HG02884 (cell line): ENCODE results near the gene UCP3.
A peak's percentile ranks its signal among the peaks of the same experiment; 100 is the strongest.

Experiments
- ATAC-seq: cut with Tn5 transposase; IDR thresholded peaks from one replicate; pipeline ENCODE4 v1.9.1; 2021; ENCODE audit warnings: mild to moderate bottlenecking, moderate library complexity; ENCODE audit not compliant: unreplicated experiment

Gene UCP3

GRCh38 chr11:73980001-73980961 is 28.6 kb downstream of the UCP3 start:
- peak; percentile 46 for ATAC-seq

GRCh38 chr11:73978576-73979086 is 30.3 kb downstream of the UCP3 start:
- no peak for ATAC-seq

DNA sequence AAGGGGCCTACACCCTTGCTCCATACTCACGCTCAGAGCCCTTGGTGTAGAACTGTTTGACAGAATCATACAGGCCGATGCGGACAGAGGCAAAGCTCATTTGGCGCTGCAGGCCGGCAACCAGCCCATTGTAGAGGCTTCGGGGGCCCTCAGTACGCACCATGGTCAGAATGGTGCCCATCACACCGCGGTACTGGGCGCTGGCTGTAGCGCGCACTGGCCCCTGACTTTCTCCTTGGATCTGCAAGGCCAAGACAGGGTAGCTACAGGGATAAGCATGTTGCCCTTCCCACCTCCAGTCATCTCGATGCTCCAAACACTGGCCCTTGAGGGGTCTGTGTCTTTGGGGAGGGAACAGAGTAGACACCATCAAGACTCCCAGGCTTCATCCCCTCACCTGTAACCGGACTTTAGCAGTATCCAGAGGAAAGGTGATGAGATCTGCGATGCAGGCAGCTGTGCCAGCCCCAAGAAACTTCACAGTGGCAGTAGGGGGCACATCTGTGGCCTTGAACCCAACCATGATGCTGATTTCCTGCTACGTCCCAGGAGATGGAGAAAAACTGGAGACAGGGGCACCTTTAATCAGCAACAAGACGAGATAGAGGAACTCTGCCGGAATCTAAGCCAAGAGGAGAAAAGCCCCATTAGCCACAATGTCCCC is 30.9 kb downstream of the UCP3 start:
- ATAC-seq = no peak

DNA sequence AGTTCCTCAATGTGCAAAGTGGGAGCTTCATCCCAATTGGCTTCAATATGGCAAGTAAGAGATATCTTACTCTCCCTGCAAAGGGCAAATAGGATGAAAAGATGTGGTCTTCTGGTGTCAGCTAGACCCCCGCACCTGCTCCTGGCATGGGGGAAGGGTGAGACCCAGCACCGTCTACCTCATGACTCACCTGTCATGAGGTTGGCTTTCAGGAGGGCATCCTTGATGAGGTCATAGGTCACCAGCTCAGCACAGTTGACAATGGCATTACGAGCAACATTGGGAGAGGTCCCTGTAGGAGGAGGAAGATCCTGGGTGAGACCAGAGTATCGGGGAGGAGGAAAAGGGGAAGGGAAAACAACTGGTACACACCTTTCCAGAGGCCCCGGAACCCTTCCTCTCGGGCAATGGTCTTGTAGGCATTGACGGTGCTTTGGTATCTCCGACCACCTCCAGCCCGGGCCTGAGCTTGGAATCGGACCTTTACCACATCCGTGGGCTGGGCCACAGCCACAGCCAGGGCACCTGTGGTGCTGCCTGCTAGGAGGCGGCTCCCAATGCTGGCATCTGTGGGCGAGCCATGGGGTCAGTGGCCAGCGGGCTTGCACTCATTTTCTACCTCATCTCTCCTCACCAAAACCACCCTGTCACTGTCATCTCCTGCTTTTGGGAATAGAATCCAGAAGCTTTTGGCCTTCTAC is 32.3 kb downstream of the UCP3 start:
- ATAC-seq = no peak

DNA sequence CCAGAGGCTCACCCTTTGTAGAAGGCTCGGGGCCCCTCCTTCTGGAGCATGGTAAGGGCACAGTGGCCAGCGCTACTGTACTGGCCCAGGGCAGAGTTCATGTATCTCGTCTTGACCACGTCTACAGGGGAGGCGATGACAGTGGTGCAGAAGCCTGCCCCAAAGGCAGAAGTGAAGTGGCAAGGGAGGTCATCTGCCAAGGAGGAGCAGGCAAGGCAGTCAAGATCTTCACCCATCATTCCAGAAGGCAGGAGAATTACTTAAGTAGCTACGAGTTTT is 33.5 kb downstream of the UCP3 start:
- no peak for ATAC-seq

GRCh38 chr11:73974604-73975478 is 34.0 kb downstream of the UCP3 start:
- no peak for ATAC-seq

DNA sequence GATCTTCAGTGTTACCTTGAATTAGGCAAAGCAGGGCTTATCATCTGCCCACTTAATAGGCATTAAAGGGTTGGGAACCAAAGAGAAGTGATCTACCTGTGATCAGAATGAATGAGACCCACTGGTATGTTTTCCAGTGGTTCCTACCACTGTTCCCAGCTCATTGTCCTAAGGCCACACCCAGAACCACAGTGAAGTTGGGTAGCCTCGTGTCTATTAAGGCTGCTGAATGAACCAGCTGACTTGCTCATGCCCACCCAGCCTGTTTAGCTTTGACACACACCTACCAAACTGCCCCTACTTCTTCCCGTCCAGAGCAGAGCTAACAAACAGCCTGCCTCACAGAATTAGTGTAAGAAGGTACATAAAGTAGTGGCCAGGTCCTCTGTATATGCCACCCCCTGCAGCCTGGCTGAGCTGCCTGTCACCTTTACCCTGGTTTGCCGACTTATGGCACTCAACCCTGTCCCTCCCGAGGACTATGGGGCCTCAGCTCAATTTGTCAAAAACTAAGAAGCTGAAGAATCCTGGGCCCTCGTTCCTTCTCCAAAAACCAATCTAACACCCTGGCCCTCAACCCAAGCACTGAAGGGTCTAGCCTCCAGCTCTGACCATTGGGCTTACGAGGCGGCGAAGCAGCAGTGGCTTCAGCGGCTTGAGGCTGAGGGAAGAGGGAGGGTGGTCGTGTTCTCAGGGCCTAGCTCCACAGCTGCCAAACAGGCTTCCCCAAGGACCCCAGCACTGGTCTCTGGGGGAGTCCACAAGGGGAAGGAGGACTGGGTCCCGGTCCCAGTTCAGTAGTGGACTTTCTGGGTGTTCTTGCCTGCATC is 36.0 kb downstream of the UCP3 start:
- ATAC-seq = no peak

GRCh38 chr11:73972187-73972586 is 36.7 kb downstream of the UCP3 start:
- no peak for ATAC-seq

DNA sequence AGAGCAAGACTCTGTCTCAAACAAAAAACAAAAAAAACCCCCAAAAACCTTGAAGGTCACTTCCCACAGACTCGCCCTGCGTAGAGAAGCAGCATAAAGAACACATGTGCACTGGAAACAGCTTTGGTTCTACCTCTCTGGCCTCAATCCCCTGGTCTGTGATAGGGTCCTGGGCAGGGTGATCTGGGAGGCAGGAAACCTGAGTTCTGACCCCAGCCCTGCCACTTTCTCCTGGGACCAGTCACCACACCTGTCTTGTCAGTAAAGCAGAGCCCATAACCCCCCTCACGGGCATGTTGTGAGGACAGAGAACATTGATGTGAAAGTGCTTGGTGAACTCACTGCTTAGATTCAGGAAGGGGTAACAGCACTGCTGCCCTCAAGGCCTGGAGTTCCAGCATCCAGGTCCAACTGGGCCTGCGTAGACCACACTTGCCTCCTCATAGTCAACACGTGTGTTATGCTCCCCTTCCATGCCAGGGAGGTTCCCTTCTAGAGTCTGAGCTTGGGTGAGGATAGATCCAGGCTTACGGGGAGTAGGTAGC is 37.6 kb downstream of the UCP3 start:
- ATAC-seq = no peak

DNA sequence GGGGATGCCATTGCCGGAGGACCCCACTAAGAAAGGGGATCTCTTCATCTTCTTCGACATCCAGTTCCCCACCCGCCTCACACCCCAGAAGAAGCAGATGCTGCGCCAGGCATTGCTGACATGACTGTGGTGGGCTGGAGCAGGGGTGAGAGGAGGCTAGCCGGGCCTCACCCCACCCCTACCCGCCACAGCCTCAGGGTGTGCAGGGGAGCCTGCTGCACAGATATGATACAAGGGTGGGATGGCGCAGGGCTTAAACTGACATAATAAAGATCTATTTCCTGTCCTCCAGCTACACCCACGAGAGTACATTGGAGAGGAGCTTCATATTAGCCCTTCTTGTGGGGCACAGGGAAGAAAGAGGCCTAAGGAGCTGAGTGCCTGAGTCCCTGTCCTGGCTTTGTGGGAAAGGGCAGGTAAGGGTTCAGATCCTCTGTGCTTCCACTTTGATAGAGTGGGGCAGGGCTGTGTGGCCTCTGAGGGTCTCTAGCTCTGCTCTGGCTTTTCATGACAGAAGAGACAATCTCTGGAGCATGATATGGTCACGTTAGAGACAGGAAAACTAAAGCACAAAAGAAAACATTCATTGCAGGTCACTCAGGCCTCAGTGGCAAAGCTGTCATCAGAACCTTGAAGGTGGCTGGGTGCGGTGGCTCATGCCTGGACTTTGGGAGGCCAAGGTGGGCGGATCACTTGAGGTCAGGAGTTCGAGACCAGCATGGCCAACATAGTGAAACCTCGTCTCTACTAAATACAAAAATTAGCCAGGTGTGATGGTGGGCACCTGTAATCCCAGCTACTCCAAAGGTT is 38.7 kb downstream of the UCP3 start:
- ATAC-seq = no peak

DNA sequence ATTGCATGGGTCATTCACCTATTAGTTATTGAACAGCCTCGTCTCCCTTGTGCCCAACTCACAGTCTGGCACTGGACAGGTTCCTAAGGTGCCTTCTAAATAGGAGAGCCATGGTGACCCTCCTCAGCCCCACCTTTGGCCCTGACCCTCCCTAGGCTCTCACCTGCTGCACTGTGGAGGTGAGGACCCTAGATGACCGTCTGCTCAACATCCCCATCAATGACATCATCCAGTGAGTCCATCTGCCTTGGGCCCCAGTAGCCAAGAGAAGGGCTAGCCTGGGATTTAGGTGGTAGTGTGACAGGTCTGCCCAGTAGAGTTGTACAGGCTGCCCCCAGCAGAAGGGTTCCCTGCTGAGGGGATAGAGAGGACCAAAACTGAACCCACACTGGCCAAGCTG is 39.8 kb downstream of the UCP3 start:
- no peak for ATAC-seq

GRCh38 chr11:73968356-73968966 is 40.4 kb downstream of the UCP3 start:
- ATAC-seq = no peak

DNA sequence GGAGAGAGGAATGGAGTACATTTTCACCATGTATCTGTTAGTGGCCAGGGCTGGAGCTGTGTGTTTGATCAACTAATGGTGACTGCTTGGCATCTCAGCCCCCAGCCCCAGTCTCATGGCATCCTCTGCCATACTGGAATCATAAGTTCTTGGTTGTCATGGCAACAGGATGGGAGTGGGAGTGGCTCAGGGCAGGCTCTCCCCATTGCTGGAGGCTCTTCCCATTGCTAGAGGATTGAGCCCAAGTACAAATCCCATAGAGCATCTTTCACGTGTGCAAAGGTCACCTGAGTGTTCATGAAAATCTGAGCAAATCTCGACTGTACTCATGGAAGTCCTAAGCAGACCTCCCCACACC is 43.1 kb downstream of the UCP3 start:
- ATAC-seq = no peak

DNA sequence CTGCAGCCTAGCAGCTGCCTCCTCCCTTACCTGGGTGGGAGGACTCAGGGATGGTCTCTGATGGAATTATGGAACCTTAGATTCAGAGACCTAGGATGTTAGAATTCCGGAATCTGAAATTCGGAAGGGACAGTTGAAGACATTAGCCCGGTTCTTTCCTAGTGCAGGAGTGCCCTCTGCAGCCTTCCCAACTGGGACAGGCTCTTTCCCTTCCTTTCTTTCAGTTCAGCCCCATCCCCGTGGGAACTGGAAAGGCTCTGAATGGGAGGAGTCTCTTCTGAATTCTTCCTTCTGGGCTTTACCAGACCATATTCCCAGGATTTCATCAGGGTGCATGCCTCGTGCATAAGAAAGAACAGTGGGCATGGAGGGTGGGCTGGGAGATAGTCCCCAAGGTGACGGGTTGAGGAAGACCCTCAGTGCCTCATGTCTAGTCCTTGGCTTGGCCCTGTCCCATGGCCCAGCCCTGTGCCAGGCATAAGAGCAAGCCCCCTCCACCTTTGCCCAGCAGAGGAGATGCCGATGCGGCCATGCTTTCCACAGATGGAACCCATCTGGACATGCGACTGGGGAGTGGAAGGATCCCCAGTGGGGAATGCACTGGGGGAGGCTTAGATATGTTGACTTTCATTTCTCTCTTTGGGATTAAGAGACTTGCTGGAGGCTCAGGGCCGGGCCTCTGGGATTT is 43.7 kb downstream of the UCP3 start:
- no peak for ATAC-seq

GRCh38 chr11:73963861-73964260 is 45.0 kb downstream of the UCP3 start:
- no peak for ATAC-seq

DNA sequence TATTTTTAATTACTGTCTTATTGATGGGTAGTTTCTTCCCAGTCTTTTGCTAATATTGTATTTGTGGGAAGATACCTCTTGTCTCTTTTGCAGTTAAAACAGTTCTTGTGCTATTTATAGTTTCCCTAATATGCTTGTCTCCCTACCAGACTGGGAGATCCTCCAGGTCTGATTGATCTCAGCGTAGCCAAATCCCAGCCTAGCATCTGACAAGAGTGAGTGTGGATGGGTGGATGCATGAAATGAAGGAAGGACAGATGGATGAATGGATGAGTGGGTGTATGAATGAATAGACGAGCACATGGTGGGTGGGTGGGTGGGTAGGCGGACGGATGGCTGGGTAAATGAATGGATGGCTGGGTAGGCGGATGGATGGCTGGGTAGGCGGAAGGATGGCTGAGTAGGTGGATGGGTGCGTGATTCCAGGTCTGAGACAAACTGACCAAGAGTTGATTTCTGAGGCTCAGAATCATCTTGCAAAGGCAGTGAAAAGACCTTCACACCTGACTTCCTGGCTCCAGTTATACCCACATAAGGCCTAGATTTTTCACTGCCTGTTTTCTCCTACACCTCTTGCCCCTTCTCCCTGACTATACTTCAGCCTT is 46.7 kb downstream of the UCP3 start:
- ATAC-seq = no peak

DNA sequence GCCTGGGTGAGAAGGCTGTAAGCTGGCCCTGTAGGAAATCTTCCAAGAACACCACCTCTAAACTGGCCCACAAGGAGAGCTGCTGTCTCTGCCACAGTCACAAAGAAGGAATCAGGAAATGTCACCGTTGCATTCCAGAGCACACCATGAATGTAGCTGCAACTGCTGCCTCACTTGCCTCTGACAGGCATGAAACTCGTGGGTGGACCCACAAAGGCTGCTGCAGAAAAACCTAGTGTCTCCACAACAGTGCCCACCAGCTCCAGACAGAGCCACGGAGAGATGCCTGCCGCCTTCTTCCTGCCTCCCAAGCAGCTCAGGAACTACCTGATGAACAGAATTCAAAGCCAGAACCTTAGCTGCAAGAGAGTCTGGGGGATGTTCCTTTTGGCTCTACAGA is 47.6 kb downstream of the UCP3 start:
- no peak for ATAC-seq
